Right lobe of liver (tissue), 4 donors: ENCODE measurements around the gene STAT5B.

Source experiments
- POLR2A ChIP-seq: fragments of 450-650 bp; IDR thresholded peaks from one replicate; pipeline ENCODE4 v1.6.1; 2017; ENCODE audit warnings: antibody characterized with exemption, mild to moderate bottlenecking
- TF ChIP-seq, protein P1 (sequence below), 4 donors: fragments of 200-600 bp in 3 of 4; fragments of 450-650 bp in 1 of 4; IDR thresholded peaks; one replicate each; pipeline versions ENCODE4 v1.5.1 to v1.8.0; 2016 to 2022; ENCODE audit warnings: antibody characterized with exemption in 4 of 4, mild to moderate bottlenecking in 2 of 4
- donor health status: DM: no; HTN: no; CAD: no.
- donor health status: DM: no; HTN: no; CAD: no.
- donor health status: DM: no; HTN: yes; CAD: no.

GRCh38 chr17:42285346-42286050 is 9.3 kb upstream of the STAT5B start:
- TF ChIP-seq, protein P1, sequence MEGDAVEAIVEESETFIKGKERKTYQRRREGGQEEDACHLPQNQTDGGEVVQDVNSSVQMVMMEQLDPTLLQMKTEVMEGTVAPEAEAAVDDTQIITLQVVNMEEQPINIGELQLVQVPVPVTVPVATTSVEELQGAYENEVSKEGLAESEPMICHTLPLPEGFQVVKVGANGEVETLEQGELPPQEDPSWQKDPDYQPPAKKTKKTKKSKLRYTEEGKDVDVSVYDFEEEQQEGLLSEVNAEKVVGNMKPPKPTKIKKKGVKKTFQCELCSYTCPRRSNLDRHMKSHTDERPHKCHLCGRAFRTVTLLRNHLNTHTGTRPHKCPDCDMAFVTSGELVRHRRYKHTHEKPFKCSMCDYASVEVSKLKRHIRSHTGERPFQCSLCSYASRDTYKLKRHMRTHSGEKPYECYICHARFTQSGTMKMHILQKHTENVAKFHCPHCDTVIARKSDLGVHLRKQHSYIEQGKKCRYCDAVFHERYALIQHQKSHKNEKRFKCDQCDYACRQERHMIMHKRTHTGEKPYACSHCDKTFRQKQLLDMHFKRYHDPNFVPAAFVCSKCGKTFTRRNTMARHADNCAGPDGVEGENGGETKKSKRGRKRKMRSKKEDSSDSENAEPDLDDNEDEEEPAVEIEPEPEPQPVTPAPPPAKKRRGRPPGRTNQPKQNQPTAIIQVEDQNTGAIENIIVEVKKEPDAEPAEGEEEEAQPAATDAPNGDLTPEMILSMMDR (IDR thresholded peaks at IDR 0.05): no peak
- no peak for TF ChIP-seq POLR2A
